Gastroesophageal sphincter (tissue), 3 donors: ENCODE results near the gene GPR62.

Source experiments
- EP300 ChIP-seq: sonication (generic); formaldehyde crosslinking; IDR thresholded peaks from one replicate; pipeline ENCODE4 v1.6.1; 2017; ENCODE audit warnings: antibody characterized with exemption, mild to moderate bottlenecking
- POLR2A ChIP-seq, 2 donors: fragments of 450-650 bp; IDR thresholded peaks; one replicate each; pipeline ENCODE4 v1.6.1; 2017; ENCODE audit warnings: antibody characterized with exemption in 2 of 2, mild to moderate bottlenecking in 2 of 2, moderate library complexity in 1 of 2
- POLR2AphosphoS5 ChIP-seq: sonication (generic); formaldehyde crosslinking; IDR thresholded peaks from one replicate; pipeline ENCODE4 v1.6.1; 2017; ENCODE audit warnings: antibody characterized with exemption
- TF ChIP-seq, protein P1 (sequence below), 4 experiments: fragments of 200-600 bp in 2 of 4; fragments of 450-650 bp in 2 of 4; sonication (generic) in 1 of 4; IDR thresholded peaks; one replicate each; pipeline ENCODE4 v1.5.1; 2017 to 2019; ENCODE audit warnings: antibody characterized with exemption in 4 of 4, mild to moderate bottlenecking in 2 of 4, moderate library complexity in 2 of 4

DNA sequence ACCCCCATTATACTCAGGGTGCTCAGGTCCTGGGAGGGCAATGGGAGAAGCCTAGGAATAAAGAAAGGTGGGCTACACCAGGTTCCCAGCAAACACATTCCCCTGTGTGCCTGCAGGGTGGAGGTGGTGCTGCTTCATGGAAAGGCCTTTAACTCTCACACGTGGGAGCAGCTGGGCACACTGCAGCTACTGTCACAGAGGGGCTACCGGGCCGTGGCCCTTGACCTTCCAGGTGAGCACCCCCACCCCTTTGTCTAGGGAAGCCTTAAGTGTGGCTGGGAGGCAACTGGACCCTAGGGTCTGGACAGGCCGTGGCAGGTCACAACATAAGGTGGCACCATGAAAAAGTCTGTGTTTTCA lies 22.9 kb downstream of the GPR62 start:
- TF ChIP-seq POLR2A (IDR thresholded peaks at IDR 0.05) (no peak), POLR2AphosphoS5 (no peak), EP300 (no peak)
- TF ChIP-seq, protein P1, sequence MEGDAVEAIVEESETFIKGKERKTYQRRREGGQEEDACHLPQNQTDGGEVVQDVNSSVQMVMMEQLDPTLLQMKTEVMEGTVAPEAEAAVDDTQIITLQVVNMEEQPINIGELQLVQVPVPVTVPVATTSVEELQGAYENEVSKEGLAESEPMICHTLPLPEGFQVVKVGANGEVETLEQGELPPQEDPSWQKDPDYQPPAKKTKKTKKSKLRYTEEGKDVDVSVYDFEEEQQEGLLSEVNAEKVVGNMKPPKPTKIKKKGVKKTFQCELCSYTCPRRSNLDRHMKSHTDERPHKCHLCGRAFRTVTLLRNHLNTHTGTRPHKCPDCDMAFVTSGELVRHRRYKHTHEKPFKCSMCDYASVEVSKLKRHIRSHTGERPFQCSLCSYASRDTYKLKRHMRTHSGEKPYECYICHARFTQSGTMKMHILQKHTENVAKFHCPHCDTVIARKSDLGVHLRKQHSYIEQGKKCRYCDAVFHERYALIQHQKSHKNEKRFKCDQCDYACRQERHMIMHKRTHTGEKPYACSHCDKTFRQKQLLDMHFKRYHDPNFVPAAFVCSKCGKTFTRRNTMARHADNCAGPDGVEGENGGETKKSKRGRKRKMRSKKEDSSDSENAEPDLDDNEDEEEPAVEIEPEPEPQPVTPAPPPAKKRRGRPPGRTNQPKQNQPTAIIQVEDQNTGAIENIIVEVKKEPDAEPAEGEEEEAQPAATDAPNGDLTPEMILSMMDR (IDR thresholded peaks at IDR 0.05), result no peak
